GM21619 (cell line): Measurements from ENCODE around the gene SRBD1.
A peak's percentile ranks its signal among the peaks of the same experiment; 100 is the strongest.

ENCODE experiments used
- ATAC-seq: cut with Tn5 transposase; IDR thresholded peaks from one replicate; pipeline ENCODE4 v1.9.1; 2021; ENCODE audit not compliant: unreplicated experiment

The SRBD1 gene

GRCh38 chr2:45596761-45597160, 14.3 kb downstream of the SRBD1 start:
- ATAC-seq, result no peak

GRCh38 chr2:45595721-45596435, 15.2 kb downstream of the SRBD1 start:
- ATAC-seq, result no peak

- no peak for ATAC-seq
These were observed 20.0 kb downstream of the SRBD1 start for GRCh38 chr2:45591073-45591472.

- no peak for ATAC-seq
These were observed 22.8 kb downstream of the SRBD1 start for GRCh38 chr2:45588158-45588829.

GRCh38 chr2:45586600-45586999, 24.5 kb downstream of the SRBD1 start:
- ATAC-seq, result no peak

- no peak for ATAC-seq
These were observed 25.7 kb downstream of the SRBD1 start for GRCh38 chr2:45585267-45585861.

- no peak for ATAC-seq
These were observed 27.1 kb downstream of the SRBD1 start for GRCh38 chr2:45583977-45584376.

- ATAC-seq, result no peak
These were observed 28.5 kb downstream of the SRBD1 start for GRCh38 chr2:45582522-45582921.

- no peak for ATAC-seq
These were observed 32.8 kb downstream of the SRBD1 start for GRCh38 chr2:45578056-45578843.

GRCh38 chr2:45577441-45577840, 33.6 kb downstream of the SRBD1 start:
- no peak for ATAC-seq

- ATAC-seq, result no peak
These were observed 35.2 kb downstream of the SRBD1 start for GRCh38 chr2:45575881-45576280.

- ATAC-seq, result no peak
These were observed 38.1 kb downstream of the SRBD1 start for GRCh38 chr2:45572979-45573378.

GRCh38 chr2:45571940-45572339, 39.1 kb downstream of the SRBD1 start:
- no peak for ATAC-seq

GRCh38 chr2:45570671-45571334, 40.3 kb downstream of the SRBD1 start:
- no peak for ATAC-seq

- ATAC-seq, result no peak
These were observed 42.1 kb downstream of the SRBD1 start for GRCh38 chr2:45568935-45569334.

- peak; percentile 95 for ATAC-seq
These were observed 42.9 kb downstream of the SRBD1 start for GRCh38 chr2:45567974-45568789.

- ATAC-seq, result no peak
These were observed 43.6 kb downstream of the SRBD1 start for GRCh38 chr2:45567288-45567963.

GRCh38 chr2:45559436-45559835, 51.6 kb downstream of the SRBD1 start:
- ATAC-seq, result no peak

- no peak for ATAC-seq
These were observed 56.3 kb downstream of the SRBD1 start for GRCh38 chr2:45554742-45555140.
